Measurements from ENCODE around the gene FANCF. TPM values are rescaled to one million over a fixed set of nuclear protein-coding genes. Genes with fewer than 3 reads are reported as not detected.

The FANCF gene
- total RNA-seq (2014; rRNA removed) (5.0 TPM in 2 replicates), Bru-seq, nascent RNA (percentile 69 among the genes with signal in this experiment), BruChase-seq, experiment 1, labeled RNA remaining after a 6-hour chase (percentile 78 among the genes with signal in this experiment), BruChase-seq, experiment 2, labeled RNA remaining after a 2-hour chase (percentile 80 among the genes with signal in this experiment)
- long read RNA-seq, transcript FANCF-201 (1 exons, 2,952 nt): major isoform, 18 of 18 reads
- long read RNA-seq, partial matches to known transcripts: 0 of 18 reads
- long read RNA-seq, other reads (novel, unspliced or antisense): 0 of 18 reads

GRCh38 chr11:22625448-22626287 lies at the start of gene FANCF:
Gene FANCF (minus strand): TSS chr11:22625823. CDS start chr11:22625810, 13 bp downstream.
- POLR2A ChIA-PET (ENCODE audit: unreplicated experiment): no interaction called here
- BruUV-seq (replicated peaks): TSS peak; percentile 66
- peak within 1 kb of the TSS; percentile 82 for H3K27ac ChIP-seq (ENCODE audit: low read length)
- H3K27me3 ChIP-seq (ENCODE audit: low read length): no peaks in the 10 kb centered on the region
- peaks cover 3% of the 10 kb centered on the region; the same call in 1 of the 2 replicates for H3K4me1 ChIP-seq (ENCODE audit: insufficient read depth, low read length)
- TF ChIP-seq EZH2 (IDR thresholded peaks at IDR 0.05; ENCODE audit: low read length, unreplicated experiment) (no peak), CTCF (conservative IDR thresholded peaks at IDR 0.05; ENCODE audit: low read depth, low read length) (no peak), EZH2phosphoT487 (IDR thresholded peaks at IDR 0.05; ENCODE audit: borderline replicate concordance, low read length) (no peak)
- no peaks in the 10 kb centered on the region for H4K20me1 ChIP-seq (ENCODE audit: low read length)
- peak within 1 kb of the TSS; percentile 91 for H3K4me2 ChIP-seq (ENCODE audit: low read length)
- H3K9me3 ChIP-seq (ENCODE audit: low read length): no peaks in the 10 kb centered on the region
- peak within 1 kb of the TSS; percentile 91 for H2AFZ ChIP-seq (ENCODE audit: low read length)
- no peaks in the 10 kb centered on the region for H3K9me2 ChIP-seq (replicated peaks; ENCODE audit: low read length)
- peak; percentile 96 for ATAC-seq
- no peaks in the 10 kb centered on the region for H3F3A ChIP-seq (ENCODE audit: low read length, unreplicated experiment)
- H3K79me2 ChIP-seq (ENCODE audit: low read length): peaks cover 11% of the 10 kb centered on the region; the same call in 1 of the 2 replicates
- CTCF ChIA-PET: no interaction called here
- DNase-seq: peak; percentile 96
- peak within 1 kb of the TSS; percentile 85 for H3K4me3 ChIP-seq (ENCODE audit: low read length)
- peak within 1 kb of the TSS; percentile 84 for H3K9ac ChIP-seq (ENCODE audit: low read length)
- H3K36me3 ChIP-seq (ENCODE audit: low read depth, low read length): no peaks in the 10 kb centered on the region
- intact Hi-C loops (cut with micrococcal nuclease): no loop called here

- no peaks in the 10 kb centered on the region for H3K9me2 ChIP-seq (replicated peaks; ENCODE audit: low read length)
- no peak for TF ChIP-seq EZH2phosphoT487 (IDR thresholded peaks at IDR 0.05; ENCODE audit: borderline replicate concordance, low read length)
- no peak for TF ChIP-seq CTCF (conservative IDR thresholded peaks at IDR 0.05; ENCODE audit: low read depth, low read length)
- no peak for TF ChIP-seq EZH2 (IDR thresholded peaks at IDR 0.05; ENCODE audit: low read length, unreplicated experiment)
- no TSS peak for BruUV-seq (replicated peaks)
- no peak overlapping the region for H3K4me3 ChIP-seq (ENCODE audit: low read length)
- ChIA-PET POLR2A (ENCODE audit: unreplicated experiment) (no interaction called here), CTCF (no interaction called here)
- no peak overlapping the region for H2AFZ ChIP-seq (ENCODE audit: low read length)
- DNase-seq (no peak), ATAC-seq (no peak)
- peaks cover 40% of the 10 kb centered on the region for H3K27me3 ChIP-seq (ENCODE audit: low read length)
- no peak overlapping the region for H3K9ac ChIP-seq (ENCODE audit: low read length)
- H4K20me1 ChIP-seq (ENCODE audit: low read length): no peaks in the 10 kb centered on the region
- intact Hi-C loops (cut with micrococcal nuclease): no loop called here
- H3F3A ChIP-seq (ENCODE audit: low read length, unreplicated experiment): no peaks in the 10 kb centered on the region
- H3K4me2 ChIP-seq (ENCODE audit: low read length): no peak overlapping the region
- no peaks in the 10 kb centered on the region for H3K4me1 ChIP-seq (ENCODE audit: insufficient read depth, low read length)
- H3K27ac ChIP-seq (ENCODE audit: low read length): no peak overlapping the region
- H3K9me3 ChIP-seq (ENCODE audit: low read length): no peaks in the 10 kb centered on the region
- H3K36me3 ChIP-seq (ENCODE audit: low read depth, low read length): no peaks in the 10 kb centered on the region
- no peaks in the 10 kb centered on the region for H3K79me2 ChIP-seq (ENCODE audit: low read length)
Observed at GRCh38 chr11:22674470-22675439, 49.1 kb upstream of the FANCF start.

Data from PC-3 (cell line).